Mucosa of gallbladder (tissue), 1 donor: ENCODE results near the gene PPFIA4. TPM values are rescaled to one million over a fixed set of nuclear protein-coding genes. Genes with fewer than 3 reads are reported as not detected.
"Not testable (repeated sequence)": the region's sequence is repeated elsewhere in the genome, so short reads cannot be mapped to it uniquely, and the experiment has no call there.

Experiments
- DNase-seq: peaks from one replicate; pipeline ENCODE4 v3.0.0-alpha.2; 2020; ENCODE audit warnings: low spot score
- total RNA-seq: library from RNA; stranded (reverse); gene quantifications from one replicate; pipeline ENCODE4 v1.2.1, GENCODE V29; 2021
- donor health status: DM: no; HTN: no; CAD: no.

The PPFIA4 gene
- total RNA-seq, 1 donor from 2014 or later = 7.0 TPM

GRCh38 chr1:203017061-203017460 is 9.2 kb upstream of the PPFIA4 start:
- no peak for DNase-seq

- DNase-seq = no peak
These were observed 8.6 kb upstream of the PPFIA4 start for GRCh38 chr1:203017692-203018091.

- DNase-seq = not testable (repeated sequence)
These were observed 3.4 kb upstream of the PPFIA4 start for GRCh38 chr1:203022855-203023254.

- no peak for DNase-seq
These were observed 633 bp upstream of the PPFIA4 start for GRCh38 chr1:203025686-203026030.

GRCh38 chr1:203026666-203027663 is 674 bp downstream of the PPFIA4 start:
- DNase-seq = no peak

GRCh38 chr1:203028067-203028783 is 1.9 kb downstream of the PPFIA4 start:
- DNase-seq = no peak

GRCh38 chr1:203028784-203029553 is 2.7 kb downstream of the PPFIA4 start:
- no peak for DNase-seq

GRCh38 chr1:203031467-203031866 is 5.2 kb downstream of the PPFIA4 start:
- no peak for DNase-seq

- no peak for DNase-seq
These were observed 7.0 kb downstream of the PPFIA4 start for GRCh38 chr1:203033287-203033686.

GRCh38 chr1:203033917-203034316 is 7.6 kb downstream of the PPFIA4 start:
- DNase-seq = no peak

- no peak for DNase-seq
These were observed 8.3 kb downstream of the PPFIA4 start for GRCh38 chr1:203034422-203035110.

GRCh38 chr1:203035111-203036000 is 9.1 kb downstream of the PPFIA4 start:
- no peak for DNase-seq

- no peak for DNase-seq
These were observed 9.8 kb downstream of the PPFIA4 start for GRCh38 chr1:203036135-203036534.

GRCh38 chr1:203036537-203036936 is 10.2 kb downstream of the PPFIA4 start:
- no peak for DNase-seq

- no peak for DNase-seq
These were observed 11.4 kb downstream of the PPFIA4 start for GRCh38 chr1:203037509-203038190.

- peak; percentile 45 for DNase-seq
These were observed 12.0 kb downstream of the PPFIA4 start for GRCh38 chr1:203038217-203038741.

GRCh38 chr1:203038891-203039608 is 12.8 kb downstream of the PPFIA4 start:
- DNase-seq = peak; percentile 77

- DNase-seq = no peak
These were observed 13.6 kb downstream of the PPFIA4 start for GRCh38 chr1:203039609-203040512.
